Endodermal cell (in vitro differentiated cells): ENCODE results near the gene KIF25. TPM values are rescaled to one million over a fixed set of nuclear protein-coding genes. Genes with fewer than 3 reads are reported as not detected.
A peak's percentile ranks its signal among the peaks of the same experiment; 100 is the strongest.

ENCODE experiments used
- DNase-seq: peaks from one replicate; pipeline ENCODE4 v3.0.0-alpha.2; 2017
- H3K27ac ChIP-seq: 2 replicates; pipeline ENCODE4 v1.5.1; 2013; ENCODE audit warnings: mild to moderate bottlenecking, low read depth, low read length, moderate library complexity
- H3K27me3 ChIP-seq: 2 replicates; pipeline ENCODE4 v1.6.1; 2013; ENCODE audit warnings: mild to moderate bottlenecking, low read length, moderate library complexity; ENCODE audit not compliant: insufficient read depth, control insufficient read depth, poor library complexity, severe bottlenecking
- H3K36me3 ChIP-seq: 2 replicates; pipeline ENCODE4 v1.7.0; 2013; ENCODE audit warnings: mild to moderate bottlenecking, low read length, moderate library complexity; ENCODE audit not compliant: control insufficient read depth, insufficient read depth
- H3K4me1 ChIP-seq: one replicate; pipeline ENCODE4 v1.7.0; 2013; ENCODE audit warnings: low read length; ENCODE audit not compliant: control insufficient read depth, insufficient read depth
- H3K4me3 ChIP-seq: 2 replicates; pipeline ENCODE4 v1.5.1; 2013; ENCODE audit warnings: mild to moderate bottlenecking, low read length, moderate library complexity
- H3K9ac ChIP-seq: 2 replicates; pipeline ENCODE4 v1.6.1; 2013; ENCODE audit warnings: mild to moderate bottlenecking, low read length, moderate library complexity; ENCODE audit not compliant: poor library complexity, severe bottlenecking; ENCODE audit errors: extremely low read depth
- H3K9me3 ChIP-seq: 2 replicates; pipeline ENCODE4 v1.6.1; 2013; ENCODE audit warnings: mild to moderate bottlenecking, low read length, moderate library complexity; ENCODE audit not compliant: control insufficient read depth
- H3K27ac Mint-ChIP-seq: 2 replicates; pipeline ENCODE4 v1.8.0; 2020; ENCODE audit warnings: mixed read lengths
- H3K27me3 Mint-ChIP-seq: 2 replicates; pipeline ENCODE4 v1.8.0; 2021; ENCODE audit warnings: mild to moderate bottlenecking, mixed read lengths; ENCODE audit not compliant: insufficient read depth
- H3K36me3 Mint-ChIP-seq: 2 replicates; pipeline ENCODE4 v1.8.0; 2020; ENCODE audit warnings: low read depth, mixed read lengths
- H3K4me1 Mint-ChIP-seq: 2 replicates; pipeline ENCODE4 v1.8.0; 2020; ENCODE audit warnings: mixed read lengths
- H3K4me3 Mint-ChIP-seq: 2 replicates; pipeline ENCODE4 v1.8.0; 2020; ENCODE audit warnings: mild to moderate bottlenecking, moderate library complexity, mixed read lengths
- H3K9me3 Mint-ChIP-seq: 2 replicates; pipeline ENCODE4 v1.8.0; 2020; ENCODE audit warnings: mild to moderate bottlenecking, mixed read lengths
- WGBS, 2 experiments: methylation state at CpG; one replicate each; pipeline versions ENCODE4 v1.1.5 to v1.1.7; 2013; ENCODE audit warnings: missing lambda C conversion rate in 2 of 2, mixed read lengths in 1 of 2; ENCODE audit not compliant: insufficient coverage in 1 of 2, insufficient read length in 1 of 2; 5-methylcytosine and 5-hydroxymethylcytosine counted together
- total RNA-seq, 2 donors: library from RNA; stranded (reverse); fragmentation: NEBNext Ultra II Directional in 1 of 2; extraction: Animal tissue kit (Norgen Biotek cat#: 25700) in 1 of 2; gene quantifications; 2 replicates in 1 of 2; 3 replicates in 1 of 2; pipeline ENCODE4 v1.2.1, GENCODE V29; 2021
- TF ChIP-seq, protein P1 (sequence below): fragments of 200-600 bp; sonication (generic); conservative IDR thresholded peaks from 2 replicates; pipeline ENCODE4 v1.5.0; 2021; ENCODE audit warnings: antibody characterized with exemption, mild to moderate bottlenecking

The KIF25 gene
- total RNA-seq, 2 donors from 2014 or later, result 1.3 TPM; not detected in 1

DNA sequence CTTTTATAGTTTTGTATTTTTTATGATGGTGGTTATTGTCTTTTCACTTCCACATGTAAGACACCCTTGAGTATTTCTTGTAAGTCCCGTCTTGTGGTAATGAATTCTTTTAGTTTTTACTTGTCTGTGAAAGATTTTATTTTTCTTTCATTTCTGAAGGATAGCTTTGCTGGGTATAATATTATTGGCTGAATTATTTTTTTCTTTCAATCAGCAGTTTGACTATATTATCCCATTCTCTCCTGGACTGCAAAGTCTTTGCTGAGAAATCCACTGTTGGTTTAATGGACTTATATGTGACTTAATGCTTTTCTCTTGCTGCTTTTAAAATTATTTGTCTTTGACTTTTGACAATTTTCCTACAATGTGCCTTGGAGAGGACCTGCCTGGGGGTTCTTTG is 13.8 kb downstream of the KIF25 start:
- TF ChIP-seq, protein P1, sequence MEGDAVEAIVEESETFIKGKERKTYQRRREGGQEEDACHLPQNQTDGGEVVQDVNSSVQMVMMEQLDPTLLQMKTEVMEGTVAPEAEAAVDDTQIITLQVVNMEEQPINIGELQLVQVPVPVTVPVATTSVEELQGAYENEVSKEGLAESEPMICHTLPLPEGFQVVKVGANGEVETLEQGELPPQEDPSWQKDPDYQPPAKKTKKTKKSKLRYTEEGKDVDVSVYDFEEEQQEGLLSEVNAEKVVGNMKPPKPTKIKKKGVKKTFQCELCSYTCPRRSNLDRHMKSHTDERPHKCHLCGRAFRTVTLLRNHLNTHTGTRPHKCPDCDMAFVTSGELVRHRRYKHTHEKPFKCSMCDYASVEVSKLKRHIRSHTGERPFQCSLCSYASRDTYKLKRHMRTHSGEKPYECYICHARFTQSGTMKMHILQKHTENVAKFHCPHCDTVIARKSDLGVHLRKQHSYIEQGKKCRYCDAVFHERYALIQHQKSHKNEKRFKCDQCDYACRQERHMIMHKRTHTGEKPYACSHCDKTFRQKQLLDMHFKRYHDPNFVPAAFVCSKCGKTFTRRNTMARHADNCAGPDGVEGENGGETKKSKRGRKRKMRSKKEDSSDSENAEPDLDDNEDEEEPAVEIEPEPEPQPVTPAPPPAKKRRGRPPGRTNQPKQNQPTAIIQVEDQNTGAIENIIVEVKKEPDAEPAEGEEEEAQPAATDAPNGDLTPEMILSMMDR, result no peak
- H3K36me3 ChIP-seq, result no peaks in the 10 kb centered on the region
- H3K4me1 ChIP-seq, result no peaks in the 10 kb centered on the region
- no peaks in the 10 kb centered on the region for H3K27me3 ChIP-seq
- no peaks in the 10 kb centered on the region for H3K27me3 Mint-ChIP-seq
- peaks cover 34% of the 10 kb centered on the region for H3K9me3 ChIP-seq
- no peak overlapping the region for H3K9ac ChIP-seq
- H3K4me1 Mint-ChIP-seq, result no peaks in the 10 kb centered on the region
- peaks cover 23% of the 10 kb centered on the region for H3K9me3 Mint-ChIP-seq
- 85% methylated on average over 1 of the region's 1 CpG; no CpG with 5 or more reads in 1 of the 2 experiments for WGBS, 2 experiments
- no peak for DNase-seq
- no peaks in the 10 kb centered on the region for H3K36me3 Mint-ChIP-seq
- H3K27ac Mint-ChIP-seq, result no peak overlapping the region
- no peak overlapping the region for H3K27ac ChIP-seq
- no peak overlapping the region for H3K4me3 Mint-ChIP-seq
- H3K4me3 ChIP-seq, result no peak overlapping the region

DNA sequence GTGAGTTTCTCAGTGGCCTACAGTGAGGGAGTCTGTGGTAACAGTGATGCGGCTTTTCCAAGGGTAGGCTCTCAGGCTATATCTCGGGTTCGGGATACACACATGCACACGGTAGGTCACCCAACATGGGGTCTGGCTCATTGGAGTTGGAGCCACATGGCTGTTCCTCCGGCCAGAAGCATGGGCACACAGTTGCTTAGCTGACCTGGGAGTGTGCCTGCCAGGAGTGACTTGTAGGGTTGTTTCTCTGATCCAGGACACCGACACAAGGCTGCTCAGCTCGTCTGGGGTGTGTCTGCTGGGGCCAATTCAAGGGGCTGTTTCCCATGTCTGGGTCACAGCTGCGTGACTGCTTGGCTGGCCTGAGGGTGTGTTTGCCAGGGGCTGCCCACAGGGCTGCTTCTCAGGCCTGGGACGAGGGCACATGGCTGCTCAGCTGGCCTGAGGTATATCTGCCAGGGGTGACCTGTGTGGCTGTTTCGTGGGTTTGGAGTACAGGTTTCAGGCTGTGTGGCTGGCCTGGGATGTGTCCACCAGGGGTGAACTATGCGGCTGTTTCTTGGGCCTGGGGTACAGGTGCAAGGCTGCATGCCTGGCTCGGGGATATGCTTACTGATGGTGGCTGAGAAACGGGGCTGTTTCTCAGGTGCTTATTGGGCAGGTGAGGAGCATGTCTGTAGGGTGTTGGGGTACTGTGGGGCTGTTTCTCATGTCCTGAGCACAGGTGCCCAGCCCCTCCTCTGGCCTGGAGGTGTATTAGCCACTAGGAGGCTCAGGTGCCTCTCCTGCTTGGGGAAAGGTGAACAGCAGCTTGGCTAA is 15.2 kb downstream of the KIF25 start:
- TF ChIP-seq, protein P1, result peak; percentile 40
- H3K4me1 ChIP-seq, result no peaks in the 10 kb centered on the region
- no peak overlapping the region for H3K27ac ChIP-seq
- Mint-ChIP-seq H3K4me1 (no peaks in the 10 kb centered on the region), H3K4me3 (no peak overlapping the region), H3K27ac (no peak overlapping the region), H3K27me3 (no peaks in the 10 kb centered on the region), H3K9me3 (peaks cover 23% of the 10 kb centered on the region), H3K36me3 (no peaks in the 10 kb centered on the region)
- DNase-seq, result no peak
- H3K4me3 ChIP-seq, result no peak overlapping the region
- no peaks in the 10 kb centered on the region for H3K27me3 ChIP-seq
- H3K9me3 ChIP-seq, result peaks cover 34% of the 10 kb centered on the region
- 71 to 81% methylated on average over 4 to 13 of the region's 13 CpGs for WGBS, 2 experiments
- no peak overlapping the region for H3K9ac ChIP-seq
- no peaks in the 10 kb centered on the region for H3K36me3 ChIP-seq

DNA sequence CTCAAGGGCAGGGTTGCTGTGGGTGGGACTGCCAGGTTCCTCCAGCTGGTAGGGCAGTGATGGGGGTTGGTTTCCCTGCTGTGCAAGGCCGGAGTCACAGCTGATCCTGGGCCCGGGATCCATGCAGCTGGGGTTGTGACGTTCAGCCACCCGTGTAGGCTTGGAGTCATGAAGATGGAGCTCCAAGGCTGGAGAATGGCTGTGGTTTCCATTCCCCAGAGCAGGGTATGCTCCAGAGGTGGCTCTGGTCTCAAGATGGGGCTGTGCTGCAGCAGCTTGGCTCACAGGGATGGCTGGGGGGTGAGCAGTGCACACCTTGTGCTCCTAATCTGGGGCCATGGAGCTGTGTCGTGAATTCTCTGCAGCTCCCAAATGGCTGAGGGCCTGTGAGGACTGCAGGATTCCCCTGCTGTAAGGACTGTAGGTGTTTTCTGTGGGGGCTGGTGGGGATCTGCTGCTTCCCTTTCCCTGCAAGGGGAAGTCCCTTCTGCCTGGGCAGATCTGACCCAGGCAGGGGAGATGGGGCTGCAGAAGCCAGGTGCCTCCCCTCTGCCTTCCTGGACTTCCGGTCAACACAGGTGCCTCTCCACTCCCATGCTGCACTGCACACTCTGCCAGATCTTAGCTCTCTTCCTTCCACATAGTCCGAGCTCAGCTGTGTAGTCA is 15.9 kb downstream of the KIF25 start:
- TF ChIP-seq, protein P1, result no peak

More for the DNA sequence above, 15.9 kb downstream of the KIF25 start:
- 83 to 89% methylated on average over 6 to 7 of the region's 7 CpGs for WGBS, 2 experiments
- H3K27ac ChIP-seq, result no peak overlapping the region
- DNase-seq, result no peak
- Mint-ChIP-seq H3K4me1 (no peaks in the 10 kb centered on the region), H3K4me3 (no peak overlapping the region), H3K9me3 (peaks cover 23% of the 10 kb centered on the region), H3K27ac (no peak overlapping the region), H3K36me3 (no peaks in the 10 kb centered on the region), H3K27me3 (no peaks in the 10 kb centered on the region)
- peaks cover 34% of the 10 kb centered on the region for H3K9me3 ChIP-seq
- no peaks in the 10 kb centered on the region for H3K36me3 ChIP-seq
- no peak overlapping the region for H3K4me3 ChIP-seq
- no peaks in the 10 kb centered on the region for H3K4me1 ChIP-seq
- H3K9ac ChIP-seq, result no peak overlapping the region
- no peaks in the 10 kb centered on the region for H3K27me3 ChIP-seq
